GM21737 (cell line): ENCODE results near the gene OPRL1.

Source experiments
- ATAC-seq: cut with Tn5 transposase; IDR thresholded peaks from one replicate; pipeline ENCODE4 v1.9.1; 2021; ENCODE audit warnings: mild to moderate bottlenecking, moderate library complexity; ENCODE audit not compliant: unreplicated experiment

OPRL1 gene

DNA sequence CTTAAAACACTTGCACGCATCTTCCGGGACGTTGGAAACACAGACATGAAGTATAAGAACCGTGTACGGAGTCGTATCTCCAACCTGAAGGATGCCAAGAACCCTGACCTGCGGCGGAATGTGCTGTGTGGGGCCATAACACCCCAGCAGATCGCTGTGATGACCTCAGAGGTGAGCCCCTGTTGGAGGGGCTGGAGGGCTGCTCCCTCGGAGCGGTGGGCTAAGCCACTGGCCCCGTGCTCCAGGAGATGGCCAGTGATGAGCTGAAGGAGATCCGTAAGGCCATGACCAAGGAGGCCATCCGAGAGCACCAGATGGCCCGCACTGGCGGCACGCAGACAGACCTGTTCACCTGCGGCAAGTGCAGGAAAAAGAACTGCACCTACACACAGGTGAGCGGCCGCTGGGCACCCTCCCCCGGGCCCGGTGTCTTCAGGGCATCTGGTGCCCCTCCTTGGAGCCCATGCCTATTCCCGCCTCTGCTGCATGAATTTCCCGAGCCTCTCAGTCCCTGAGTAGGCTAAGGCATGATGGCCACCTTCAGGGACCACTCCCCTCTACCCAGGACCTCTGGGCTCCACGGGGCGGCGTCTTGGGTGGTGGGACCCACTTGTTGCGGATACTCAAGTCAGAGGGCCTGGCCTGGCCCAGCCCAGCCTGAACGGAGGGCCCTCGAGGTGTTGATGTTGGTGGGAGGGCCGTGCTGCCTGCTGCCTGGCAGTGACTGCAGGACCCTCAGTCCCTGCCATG is 9.5 kb upstream of the OPRL1 start:
- ATAC-seq: no peak

DNA sequence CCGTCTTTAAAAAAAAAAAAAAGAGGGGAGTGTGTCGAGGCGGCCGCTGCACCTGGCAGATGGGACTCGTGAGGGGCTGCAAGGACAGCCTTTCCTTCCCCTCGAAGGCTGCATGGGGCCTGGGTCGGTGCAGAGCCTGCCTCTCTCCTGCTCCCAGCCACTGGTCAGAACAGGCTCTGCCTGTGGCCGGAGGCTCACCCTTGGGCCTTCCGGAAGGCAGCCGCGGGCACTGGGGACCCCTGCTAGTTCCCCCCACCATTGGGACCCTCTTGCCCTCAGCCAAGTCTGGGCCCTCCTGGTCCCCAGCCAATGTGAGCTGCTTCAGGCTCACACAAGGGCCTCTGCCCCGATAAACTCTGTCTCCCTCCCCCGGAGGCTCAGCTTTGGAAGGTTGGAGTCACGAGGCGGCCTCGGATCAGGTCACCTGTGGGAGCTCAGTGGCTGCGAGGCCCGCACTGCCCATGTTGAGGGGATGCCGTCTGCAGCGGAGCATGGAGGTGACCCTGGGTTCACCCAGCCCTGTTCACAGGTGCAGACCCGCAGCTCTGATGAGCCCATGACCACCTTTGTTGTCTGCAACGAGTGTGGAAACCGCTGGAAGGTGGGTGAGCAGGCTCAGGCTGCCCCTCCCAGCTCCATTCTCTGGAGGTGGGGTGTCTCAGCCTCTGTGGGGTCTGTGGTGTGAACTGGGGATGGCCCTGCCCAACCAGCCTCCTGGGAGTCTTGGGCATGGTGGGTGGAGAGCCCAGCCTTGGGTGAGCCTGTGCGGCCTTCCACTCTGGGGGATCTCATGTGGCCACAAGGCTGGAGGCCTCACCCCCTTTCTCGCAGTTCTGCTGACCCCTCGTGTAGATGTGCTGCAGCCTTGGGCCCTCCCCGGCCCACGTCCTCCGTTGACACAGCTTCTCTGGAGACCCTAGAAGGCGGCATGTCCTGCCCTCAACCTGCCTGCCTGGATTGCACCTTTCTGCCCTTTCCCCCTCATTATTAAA is 8.2 kb upstream of the OPRL1 start:
- ATAC-seq: no peak

DNA sequence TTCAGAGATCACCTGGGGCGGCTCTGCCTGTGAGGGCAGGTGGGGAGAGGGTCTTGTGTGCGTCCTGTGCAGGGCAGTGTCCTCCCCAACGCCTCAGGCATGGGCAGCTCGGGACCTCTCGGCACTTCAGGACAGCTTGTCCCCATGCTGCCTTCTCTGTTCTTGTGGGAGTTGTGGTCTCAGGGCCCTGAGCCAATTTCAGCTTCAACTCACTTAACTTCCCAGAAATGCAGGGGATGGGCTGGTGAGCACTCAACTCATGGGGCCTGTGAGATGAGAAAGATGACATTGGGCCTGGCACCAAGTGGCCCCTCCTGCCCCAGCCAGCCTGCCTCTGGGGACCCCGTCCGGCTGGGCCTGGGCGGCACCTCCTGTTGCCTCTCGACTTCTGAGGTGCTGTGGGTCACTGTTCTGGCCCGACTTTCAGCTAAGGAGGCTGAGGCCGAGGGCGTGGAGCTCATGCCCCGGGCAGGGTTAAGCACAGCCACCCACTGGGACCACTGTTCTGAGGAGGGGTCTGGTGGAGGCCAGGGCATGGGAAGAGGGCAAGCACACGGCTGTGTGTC is 7.3 kb upstream of the OPRL1 start:
- ATAC-seq: no peak

DNA sequence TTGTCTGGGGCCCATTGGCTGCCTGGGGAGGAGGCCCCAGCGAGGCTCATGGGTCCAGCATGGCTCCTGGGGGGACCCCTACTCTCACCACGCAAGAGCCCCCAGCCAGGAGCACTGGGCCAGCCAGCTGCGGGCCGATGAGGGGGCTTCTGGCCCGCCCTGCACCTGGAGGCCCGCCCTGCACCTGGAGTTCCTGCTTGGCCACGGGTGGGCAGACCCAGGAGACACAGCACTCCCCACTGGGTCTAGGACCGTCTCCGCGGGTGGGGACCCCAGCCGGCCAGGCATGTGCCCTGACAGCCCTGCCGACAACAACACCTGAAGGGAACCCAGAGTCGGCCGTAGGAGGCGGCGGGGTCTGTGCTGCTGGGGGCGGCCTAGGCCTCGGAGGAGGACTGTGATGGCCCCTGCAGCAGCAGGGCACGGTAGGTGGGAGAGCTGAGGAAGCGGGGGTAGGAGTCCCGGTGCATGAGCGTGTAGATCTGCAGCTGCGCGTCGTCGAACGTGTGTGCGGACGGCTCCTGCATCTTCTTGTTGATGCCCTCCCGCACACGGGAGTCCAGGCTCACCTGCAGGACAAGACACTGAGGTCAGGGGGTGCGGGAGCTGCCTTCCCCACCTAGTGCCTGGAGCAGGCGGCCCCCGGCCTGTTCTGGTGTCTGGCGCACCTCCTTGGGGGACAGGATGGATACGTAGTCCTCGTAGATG is 6.3 kb upstream of the OPRL1 start:
- no peak for ATAC-seq

DNA sequence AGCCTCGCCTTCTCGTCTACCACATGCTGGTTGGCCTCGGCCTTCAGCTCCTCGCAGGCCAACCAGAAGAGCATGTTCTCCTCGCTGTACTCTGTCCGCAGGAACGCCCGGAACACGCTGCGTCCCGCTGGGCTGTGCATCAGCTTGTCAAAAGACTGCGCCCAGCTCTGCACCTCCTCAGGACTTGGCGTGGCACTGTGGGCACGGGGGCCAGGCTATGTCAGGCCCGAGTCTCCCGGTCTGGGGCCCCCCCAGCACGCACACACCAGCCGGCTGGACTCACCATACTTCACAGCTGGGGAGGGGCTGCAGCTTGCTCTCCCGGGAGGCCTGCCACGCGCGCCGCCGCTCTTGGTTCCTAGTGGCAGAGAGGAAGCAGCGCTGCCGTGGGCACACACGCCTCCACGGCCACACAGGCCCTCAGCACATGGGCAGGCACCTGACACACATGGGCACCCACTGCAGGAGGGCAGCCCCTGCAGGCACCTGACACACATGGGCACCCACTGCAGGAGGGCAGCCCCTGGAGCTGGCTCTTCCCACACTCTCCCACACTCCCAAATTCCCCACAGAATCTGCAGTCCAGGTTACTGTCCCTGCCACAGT is 5.6 kb upstream of the OPRL1 start:
- no peak for ATAC-seq

DNA sequence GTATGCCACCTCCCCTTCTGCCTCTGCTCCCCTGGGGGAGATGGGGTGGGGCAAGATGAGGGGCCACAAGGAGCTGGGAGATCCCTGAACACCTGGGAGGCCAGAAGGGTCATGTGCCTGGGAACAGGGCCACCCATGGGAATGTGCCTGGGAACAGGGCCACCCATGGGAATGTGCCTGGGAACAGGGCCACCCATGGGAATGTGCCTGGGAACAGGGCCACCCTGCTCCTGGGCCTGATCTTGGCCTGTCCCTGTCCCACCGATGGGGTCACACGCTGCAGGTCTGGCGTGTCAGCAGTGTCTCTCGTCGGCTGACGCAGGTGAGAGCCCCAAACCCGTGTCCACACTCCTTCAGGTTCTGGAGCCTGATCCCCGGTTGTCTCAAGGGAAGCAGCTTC is 4.9 kb upstream of the OPRL1 start:
- no peak for ATAC-seq

DNA sequence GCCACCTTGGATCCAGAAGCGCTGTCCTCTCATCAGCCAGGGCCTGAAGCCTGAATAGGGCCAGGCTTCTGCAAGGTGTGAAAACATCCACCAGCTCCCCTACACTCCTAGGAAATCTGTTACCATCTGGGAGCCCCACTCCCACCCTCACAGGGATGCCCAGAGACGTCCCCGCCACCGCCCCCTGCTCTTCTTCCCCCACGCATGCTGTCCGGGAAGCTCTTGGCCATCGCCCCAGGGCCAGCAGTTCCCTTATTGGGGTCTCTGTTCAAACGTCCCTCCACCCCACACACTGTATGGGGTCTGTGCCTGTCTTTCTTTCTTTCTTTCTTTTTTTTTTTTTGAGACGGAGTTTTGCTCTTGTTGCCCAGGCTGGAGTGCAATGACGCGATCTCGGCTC is 4.3 kb upstream of the OPRL1 start:
- no peak for ATAC-seq

DNA sequence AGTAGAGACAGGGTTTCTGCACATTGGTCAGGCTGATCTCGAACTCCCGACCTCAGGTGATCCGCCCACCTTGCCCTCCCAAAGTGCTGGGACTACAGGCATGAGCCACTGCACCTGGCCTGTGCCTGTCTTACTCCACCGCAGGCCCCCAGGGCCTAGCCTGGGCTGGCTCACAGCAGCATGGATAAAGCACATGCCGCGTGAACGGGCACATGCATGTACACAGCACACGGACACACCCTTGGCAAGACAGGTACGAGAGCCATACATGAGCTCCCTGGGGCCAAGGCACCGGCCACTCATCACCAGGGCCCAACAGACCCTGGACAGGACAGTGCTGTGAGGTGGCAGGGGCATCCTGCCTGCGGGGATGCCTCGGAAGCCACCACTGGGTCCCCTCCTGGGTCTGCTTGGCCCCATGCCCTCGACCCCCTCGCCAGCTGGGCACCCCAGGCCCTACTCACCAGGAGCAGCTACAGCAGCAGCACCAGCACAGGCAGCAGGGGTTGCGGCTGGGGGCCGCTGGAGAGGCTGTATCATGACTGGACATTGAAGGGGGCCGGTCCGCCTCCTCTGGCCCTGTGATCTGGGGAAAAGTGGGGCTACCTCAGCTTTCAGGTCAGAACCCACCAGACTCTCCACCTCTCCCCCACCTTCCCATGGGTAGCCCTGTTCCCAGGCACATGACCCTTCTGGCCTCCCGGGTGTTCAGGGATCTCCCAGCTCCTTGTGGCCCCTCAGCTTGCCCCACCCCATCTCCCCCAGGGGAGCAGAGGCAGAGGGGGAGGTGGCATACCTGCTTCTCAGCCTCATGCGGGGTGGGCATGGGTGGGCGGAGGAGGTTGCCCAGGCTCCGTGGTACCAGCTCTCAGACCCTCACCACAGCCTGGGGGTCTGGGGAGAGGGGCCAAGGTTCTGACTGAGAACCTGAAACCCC is 3.6 kb upstream of the OPRL1 start:
- ATAC-seq: no peak

DNA sequence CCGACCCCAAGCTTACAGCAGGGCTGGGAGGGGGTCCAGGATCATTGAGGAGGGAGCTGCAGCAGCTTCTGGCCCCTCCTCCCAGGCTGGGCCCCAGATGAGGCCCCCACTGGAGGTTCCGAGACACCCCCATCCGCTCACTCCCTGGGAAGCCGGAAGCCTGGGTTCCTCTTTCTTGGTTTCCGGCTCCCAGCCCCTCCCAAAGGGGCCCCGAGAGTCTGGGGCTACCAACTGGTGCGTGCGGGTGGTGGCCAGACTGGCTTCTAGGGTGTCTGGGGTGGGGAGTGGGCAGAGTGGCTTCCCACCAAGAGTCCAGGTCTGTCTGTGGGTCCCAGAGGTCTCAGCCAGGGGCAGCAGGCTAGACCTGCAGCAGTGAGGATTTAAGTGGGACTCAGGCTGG is 2.8 kb upstream of the OPRL1 start:
- no peak for ATAC-seq

DNA sequence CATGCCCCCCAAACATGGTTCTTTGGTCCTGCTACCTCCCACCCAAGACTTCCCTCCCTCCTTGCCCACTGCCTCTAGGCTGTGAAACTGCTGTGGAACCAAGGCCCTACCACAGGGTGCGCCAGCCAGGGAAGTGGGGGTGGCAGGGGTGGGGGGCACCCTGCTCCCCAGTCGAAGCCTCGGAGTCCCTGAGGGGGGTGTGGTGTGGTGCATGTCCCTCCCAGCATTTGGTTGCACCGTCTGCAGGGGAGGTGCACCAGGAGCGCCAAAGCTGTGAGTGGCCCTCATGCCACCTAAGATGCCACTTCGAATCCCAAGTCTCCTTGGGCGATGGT is 2.4 kb upstream of the OPRL1 start:
- ATAC-seq: no peak

DNA sequence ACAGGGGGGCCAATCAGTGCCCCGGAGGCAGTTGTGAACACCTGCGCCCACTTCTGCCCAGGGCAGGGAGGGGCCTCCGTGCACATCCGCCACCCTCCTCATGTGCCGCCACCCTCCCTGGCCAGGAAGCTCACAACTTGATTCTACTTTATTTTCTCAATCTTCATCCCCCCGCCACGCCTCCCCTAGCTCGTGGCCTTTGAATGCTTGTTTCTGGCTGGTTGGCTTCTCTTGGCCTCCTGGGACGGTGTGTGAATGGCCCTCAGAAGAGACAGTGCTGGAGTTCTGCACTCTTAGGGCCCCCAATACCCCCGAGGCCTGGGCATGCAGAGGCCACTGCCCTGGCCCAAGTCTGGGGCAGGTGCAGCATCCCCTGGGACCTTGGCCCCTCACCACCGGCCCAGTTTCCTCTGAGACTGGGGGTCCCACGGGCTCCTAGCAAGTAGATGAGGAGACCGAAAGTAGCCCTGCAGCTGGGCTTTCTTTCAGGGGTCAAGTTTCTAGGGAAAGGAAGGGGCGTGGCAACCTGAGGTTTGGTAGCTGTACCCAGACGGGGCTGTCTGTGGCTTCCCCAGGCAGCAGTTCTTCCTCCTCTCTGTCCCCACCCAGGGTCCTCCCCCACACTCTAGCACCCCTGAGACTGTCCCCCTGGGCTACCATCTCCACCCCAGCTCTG is 1.9 kb upstream of the OPRL1 start:
- no peak for ATAC-seq

DNA sequence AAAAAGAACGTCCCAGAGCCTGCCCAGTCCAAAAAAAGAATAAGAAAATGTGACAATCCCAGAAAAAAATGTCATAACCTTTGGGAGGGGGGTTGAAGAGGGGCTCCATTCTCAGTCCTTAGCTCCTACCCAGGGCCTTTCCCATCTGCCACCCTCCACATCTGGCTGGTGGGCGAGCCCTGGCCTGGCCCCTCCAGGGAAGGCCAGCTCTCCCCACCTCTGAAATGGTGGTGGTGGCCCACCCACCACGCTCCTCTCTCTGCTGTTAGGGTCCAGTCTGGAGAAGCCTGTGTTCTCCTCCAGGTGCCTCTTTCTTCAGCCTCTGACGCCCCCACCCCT is 979 bp upstream of the OPRL1 start:
- no peak for ATAC-seq

DNA sequence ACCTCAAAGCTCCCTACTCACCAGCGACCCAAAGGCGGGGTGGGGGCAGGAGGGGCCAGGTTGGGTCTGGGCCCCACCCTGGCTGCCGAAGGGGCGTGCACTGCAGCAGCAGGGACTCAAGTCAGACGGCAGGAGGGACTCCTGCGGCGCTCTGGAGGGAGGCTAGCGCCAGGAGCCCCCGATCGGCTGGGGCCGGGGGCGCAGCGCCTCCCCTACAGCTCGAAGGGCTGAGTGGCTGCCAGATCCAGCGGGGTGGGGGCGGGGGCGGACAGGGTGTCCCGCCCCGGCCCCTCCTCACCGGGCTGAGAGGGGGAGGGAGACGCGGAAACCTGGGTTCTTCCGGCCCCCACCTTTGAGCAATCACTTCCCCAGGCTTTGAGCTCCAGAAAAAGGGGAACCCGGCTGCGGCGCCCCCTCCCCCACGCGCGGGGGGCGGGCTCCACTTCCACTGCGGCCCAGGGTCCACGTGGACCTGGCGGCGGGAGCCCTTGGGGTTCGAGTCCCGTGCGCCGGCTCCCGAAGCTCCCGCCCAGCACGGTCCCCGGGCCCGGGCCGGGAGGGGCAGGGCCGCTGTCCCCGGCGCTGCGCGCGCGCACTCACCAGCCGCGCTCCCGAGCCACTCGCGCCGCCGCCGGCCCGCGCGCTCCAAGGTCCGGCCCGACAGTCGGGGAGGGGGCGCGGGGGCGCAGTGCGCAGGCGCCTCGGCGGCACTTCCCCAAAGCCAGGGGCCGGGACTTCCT is 439 bp upstream of the OPRL1 start, which contains the start of gene RGS19:
TSS of gene RGS19 (minus strand) at position 246 of the 740 bp plus-strand sequence. CDS start 2,632 bp downstream, outside the sequence.
- peak; percentile 37 for ATAC-seq

DNA sequence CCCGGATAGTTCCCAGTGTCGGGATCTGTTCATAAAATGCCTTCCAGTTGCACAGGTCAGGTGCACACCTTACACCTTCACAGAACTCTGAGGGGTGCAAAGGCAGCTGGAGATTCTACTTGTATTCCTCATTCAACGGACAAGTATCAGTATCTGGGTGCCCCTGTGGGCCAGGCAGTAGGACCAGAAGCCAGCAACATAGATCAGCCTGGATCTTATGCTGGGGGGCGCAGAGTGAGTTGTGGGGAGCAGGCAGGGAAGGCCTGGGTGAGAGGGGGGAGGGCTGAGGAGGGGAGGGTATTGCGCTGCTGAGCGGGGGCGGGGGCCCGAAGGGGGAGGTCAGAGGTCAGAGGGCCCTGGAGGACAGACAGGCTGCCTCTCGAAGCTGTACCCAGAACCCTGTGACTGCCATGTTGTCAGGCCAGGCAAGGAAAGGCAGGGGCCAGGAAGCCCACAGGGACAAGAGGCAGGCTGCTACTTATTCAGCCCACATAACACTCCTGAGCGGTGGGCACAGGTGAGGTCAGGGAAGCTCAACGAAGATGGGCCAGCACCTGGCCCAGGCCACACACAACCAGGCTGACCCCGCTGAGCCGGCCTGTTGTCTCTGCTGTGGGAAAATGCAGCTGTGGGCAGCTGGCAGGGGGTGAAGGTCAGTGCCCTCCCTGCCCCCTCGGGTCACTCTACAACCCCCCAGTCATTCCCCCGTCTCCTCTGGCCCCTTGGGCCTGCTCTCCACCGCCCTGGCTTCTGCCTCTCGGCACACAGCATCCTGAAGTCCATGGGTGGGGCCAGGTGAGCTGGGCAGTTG is 1.1 kb downstream of the OPRL1 start:
- ATAC-seq: no peak

DNA sequence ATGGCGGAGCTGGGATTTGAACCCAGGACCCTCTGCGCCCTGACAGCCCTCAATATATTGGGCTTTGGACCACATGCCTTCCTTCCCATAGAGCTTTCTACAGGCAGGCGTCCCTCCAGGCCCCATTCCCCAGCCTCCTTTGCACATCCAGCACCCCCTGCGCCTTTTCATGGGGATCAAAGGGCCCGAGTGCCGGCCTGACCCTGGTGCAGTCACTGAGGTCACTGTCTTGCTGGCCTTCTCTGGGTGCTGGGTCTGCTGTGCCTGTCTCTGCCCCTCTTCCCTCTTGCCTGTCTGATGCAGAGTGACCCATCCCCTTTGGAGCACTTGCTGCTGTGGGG is 1.7 kb downstream of the OPRL1 start:
- no peak for ATAC-seq

DNA sequence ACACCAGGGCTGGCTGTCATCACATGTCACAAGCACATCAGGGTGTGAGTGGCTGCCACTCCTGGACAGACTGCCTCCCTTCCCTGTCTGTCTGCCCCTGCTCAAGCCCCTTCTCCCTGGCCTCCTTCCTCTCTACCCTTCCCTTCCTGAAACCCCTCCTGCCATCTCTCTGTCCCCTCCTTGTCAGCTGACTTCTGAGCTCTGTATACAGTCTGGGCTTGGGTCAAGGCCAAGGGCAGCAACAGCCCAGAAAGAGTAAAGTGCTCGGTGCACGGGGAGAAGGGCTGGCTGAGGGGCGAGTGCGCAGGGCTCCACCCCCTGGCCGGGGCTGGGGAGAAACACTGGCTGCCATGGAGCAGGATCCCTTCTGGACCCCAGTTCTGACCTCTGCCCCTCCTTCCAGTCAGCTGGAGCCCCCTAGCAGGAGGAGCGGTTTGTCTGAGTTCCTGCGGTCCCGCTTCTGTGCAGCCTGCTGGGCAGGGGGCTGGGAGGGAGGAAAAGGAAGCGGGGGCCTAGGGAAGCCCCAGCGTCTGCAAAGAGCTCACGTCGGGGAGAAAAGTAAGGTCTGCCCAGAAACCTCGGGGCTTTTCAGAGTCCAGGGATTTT is 2.3 kb downstream of the OPRL1 start:
- ATAC-seq: no peak

DNA sequence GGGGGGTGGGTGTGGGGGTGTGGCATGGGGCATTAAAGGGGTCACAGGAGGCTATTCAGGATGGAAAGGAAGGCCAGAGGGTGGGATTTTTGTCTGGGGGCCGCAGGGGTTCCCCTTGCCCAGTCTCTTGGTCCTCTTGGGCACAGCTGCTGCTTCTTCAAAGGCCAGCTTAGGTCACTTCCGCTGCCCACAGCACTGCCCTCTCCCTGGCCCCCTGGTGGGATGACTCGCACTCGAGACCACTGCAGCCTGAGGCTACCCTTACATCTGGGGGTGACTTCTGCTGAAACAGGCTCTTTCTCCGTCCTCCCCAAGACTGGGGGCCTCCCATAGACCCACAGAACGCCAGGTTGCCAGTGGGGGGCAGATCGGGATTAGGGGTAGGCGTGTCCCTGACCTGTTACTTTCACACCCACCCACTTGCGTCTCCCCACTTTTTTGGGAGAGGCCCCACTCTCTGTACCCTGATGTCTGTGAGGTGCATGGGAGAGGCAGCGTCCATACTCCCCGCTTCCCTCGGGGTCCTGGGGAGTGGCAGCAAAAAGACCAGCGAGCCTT is 3.0 kb downstream of the OPRL1 start:
- no peak for ATAC-seq
